Measurements from ENCODE around the gene MUC12.
A peak's percentile ranks its signal among the peaks of the same experiment; 100 is the strongest.
"Not testable (repeated sequence)": the region's sequence is repeated elsewhere in the genome, so short reads cannot be mapped to it uniquely, and the experiment has no call there.

MUC12 gene, protein sequence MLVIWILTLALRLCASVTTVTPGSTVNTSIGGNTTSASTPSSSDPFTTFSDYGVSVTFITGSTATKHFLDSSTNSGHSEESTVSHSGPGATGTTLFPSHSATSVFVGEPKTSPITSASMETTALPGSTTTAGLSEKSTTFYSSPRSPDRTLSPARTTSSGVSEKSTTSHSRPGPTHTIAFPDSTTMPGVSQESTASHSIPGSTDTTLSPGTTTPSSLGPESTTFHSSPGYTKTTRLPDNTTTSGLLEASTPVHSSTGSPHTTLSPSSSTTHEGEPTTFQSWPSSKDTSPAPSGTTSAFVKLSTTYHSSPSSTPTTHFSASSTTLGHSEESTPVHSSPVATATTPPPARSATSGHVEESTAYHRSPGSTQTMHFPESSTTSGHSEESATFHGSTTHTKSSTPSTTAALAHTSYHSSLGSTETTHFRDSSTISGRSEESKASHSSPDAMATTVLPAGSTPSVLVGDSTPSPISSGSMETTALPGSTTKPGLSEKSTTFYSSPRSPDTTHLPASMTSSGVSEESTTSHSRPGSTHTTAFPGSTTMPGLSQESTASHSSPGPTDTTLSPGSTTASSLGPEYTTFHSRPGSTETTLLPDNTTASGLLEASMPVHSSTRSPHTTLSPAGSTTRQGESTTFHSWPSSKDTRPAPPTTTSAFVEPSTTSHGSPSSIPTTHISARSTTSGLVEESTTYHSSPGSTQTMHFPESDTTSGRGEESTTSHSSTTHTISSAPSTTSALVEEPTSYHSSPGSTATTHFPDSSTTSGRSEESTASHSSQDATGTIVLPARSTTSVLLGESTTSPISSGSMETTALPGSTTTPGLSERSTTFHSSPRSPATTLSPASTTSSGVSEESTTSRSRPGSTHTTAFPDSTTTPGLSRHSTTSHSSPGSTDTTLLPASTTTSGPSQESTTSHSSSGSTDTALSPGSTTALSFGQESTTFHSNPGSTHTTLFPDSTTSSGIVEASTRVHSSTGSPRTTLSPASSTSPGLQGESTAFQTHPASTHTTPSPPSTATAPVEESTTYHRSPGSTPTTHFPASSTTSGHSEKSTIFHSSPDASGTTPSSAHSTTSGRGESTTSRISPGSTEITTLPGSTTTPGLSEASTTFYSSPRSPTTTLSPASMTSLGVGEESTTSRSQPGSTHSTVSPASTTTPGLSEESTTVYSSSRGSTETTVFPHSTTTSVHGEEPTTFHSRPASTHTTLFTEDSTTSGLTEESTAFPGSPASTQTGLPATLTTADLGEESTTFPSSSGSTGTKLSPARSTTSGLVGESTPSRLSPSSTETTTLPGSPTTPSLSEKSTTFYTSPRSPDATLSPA (N-terminal part only)

DNA sequence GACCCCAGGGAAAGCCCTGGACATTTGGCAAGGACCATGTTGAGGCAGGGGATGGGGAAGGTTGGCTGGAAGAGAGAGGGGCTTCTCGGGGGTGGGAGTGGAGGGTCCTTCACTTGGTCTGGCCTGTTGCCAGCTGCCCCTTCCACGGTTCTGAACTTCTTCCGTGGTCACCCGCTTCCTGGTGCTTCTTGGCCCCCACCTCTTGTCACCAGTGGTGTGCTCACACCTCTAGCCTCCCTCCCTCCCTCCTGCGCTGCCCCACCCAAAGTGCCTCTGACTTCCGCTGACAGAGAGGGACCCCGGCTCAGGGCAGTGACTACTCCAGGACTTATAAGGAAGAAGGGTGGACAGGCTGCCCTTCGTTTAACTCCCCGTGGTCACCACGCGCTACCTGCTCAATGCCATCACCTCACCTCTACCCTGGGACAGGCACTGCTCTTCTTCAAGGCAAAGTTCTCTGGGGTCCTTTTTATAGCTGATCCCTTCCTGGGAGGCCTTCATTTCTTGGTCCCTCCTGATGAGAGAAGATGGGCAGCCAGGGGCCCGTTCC is at the start of gene MUC12:
Gene MUC12, plus strand, starts transcription at position 500 of the 550 bp plus-strand sequence. CDS start 58 bp downstream, outside the sequence.
- DNase-seq (ENCODE audit: low read depth): no peak

DNA sequence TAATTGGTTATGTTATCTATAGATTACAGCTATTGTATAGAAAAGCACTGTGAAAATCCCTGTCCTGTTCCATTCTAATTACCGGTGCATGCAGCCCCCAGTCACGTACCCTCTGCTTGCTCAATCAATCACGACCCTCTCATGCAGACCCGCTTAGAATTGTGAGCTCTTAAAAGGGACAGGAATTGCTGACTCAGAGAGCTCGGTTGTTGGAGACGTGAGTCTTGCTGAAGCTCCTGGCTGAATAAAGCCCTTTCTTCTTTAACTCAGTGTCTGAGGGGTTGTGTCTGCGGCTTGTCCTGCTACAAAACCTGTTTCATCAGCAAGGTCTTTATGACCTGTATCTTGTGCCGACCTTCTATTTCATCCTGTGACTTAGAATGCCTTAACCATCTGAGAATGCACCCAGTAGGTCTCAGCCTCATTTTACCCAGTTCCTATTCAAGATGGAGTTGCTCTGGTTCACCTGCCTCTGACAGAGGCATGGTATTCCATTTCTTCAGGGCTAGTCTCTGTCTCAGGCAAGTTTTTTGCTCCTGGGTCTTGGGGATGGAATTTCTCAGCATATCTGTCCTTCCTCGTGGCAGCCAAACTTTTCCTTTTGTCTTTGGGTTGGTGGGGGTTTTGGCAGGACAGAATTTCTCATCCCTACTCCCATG is 49.5 kb upstream of the MUC12 start:
- not testable (repeated sequence) for DNase-seq (ENCODE audit: low read depth)

DNA sequence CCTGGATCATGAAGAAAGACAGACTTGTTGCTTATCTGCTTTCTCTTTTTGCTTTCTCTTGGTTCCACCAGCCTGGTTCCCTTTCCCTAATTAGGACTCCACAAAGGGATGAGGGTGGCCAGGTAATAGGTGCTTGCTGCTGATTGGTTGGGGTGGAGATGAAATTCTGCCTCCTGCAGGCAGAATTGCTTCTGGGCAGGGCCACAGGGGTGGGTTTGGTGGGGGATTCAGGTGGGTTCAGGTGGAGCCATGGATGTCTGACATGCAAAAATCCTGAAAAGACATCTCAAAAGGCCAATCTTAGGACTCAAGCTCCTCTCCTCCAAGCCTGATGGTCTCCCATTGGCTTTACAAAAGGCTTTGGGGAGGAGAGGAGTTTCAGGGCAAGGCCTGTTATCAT is 48.3 kb upstream of the MUC12 start:
- no peak for DNase-seq (ENCODE audit: low read depth)

DNA sequence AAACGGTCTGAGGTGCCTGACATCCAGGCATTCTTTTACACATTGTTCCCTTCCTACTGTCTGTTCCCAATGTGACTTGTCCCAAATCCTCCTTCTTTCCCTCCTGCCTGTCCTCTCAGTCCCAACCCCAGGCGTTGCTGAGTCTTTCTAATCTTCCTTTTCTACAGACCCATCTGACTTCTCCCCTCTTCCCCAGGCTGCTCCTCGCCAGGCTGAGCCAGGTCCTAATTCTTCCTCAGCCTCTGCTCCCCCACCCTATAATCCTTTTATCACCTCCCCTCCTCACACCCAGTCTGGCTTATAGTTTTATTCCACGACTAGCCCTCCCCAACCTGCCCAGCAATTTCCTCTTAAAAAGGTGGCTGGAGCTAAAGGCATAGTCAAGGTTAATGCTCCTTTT is 45.7 kb upstream of the MUC12 start:
- DNase-seq (ENCODE audit: low read depth): not testable (repeated sequence)

DNA sequence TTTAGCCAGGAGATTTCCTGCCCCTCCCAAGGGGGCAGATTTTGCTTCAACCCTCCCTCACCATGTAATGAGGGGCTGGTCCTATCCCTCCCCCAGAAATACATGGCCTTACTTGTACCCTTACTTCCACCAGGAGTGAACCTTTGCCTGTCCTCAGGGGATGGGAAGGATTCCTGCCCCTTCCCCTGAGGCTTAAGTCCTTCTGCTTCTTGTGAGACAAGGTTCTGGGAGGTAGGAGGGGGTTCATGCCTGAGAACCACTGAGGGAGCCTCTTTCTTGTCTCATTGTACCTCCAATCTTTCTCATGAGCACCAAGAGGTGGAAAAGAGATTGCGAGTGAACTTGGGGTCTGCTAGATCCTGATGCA is 39.6 kb upstream of the MUC12 start:
- DNase-seq (ENCODE audit: low read depth): no peak

DNA sequence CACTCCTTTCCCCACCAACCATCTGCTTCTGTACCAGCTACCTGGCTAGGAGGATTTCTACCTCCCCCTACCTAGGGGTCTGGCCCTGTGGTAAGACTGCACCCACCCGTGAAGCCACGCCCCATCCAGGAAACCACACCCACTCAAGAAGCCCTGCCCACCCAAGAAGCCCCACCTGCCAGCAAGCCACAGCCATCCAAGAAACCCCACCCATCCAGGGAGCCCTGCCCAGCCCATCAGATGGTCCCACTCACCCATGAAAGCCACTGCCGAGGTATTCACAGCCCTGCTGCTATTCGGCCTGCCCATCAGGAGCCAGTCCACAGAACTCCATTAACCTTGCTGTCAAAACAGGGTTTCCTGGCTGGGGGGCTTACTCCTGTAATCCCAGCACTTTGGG is 35.6 kb upstream of the MUC12 start:
- no peak for DNase-seq (ENCODE audit: low read depth)

- not testable (repeated sequence) for DNase-seq (ENCODE audit: low read depth)
Measured at GRCh38 chr7:100935381-100935780, 34.0 kb upstream of the MUC12 start.

DNA sequence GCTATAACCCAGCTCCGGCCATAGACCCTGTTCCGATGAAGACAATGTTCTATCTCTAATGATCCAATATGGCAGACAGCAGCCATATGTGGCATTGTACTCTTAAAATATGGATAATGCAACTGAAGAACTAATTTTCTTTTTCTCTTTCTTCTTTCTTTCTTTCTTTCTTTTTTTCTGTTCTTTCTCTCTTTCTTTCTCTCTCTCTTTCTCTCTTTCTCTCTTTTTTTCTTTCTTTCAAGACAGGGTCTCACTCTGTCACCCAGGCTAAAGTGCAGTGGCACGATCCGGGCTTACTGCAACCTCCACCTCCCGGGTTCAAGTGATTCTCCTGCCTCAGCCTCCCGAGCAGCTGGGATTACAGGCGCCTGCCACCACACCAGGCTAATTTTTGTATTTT is 33.2 kb upstream of the MUC12 start:
- not testable (repeated sequence) for DNase-seq (ENCODE audit: low read depth)

DNA sequence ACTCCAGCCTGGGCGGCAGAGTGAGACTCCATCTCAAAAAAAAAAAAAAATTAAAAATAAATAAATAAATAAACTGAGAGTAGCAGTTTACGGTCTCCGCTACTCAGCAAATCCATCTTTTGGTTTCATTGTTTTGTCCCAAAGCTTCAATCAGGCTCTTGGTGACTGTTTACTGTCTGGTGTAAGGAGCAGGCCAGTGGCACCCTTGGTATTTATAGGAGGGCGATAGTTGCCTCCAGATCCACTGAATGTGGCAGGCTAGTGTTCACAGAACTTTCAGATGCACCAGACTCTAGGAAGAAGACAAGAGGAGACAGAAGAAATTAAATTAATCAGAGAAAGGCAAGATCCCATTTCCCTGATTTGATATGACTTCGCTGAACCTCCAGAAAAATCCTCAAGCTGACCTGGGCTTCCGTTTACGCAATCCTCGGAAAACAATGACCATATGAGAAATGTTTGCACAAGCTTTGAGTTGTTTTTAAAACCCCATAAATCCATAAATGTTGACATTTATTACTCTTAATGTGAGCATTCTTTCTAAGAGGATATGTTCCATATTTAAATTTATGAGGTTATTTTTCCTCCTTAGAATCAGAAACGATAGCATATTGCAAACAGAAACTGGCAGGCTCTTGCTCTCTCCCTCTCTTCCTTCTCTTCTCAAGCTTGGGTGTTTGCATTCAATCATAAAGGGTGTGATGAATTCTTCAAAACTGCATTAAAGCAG is 27.2 kb upstream of the MUC12 start:
- DNase-seq (ENCODE audit: low read depth): peak; percentile 62

DNA sequence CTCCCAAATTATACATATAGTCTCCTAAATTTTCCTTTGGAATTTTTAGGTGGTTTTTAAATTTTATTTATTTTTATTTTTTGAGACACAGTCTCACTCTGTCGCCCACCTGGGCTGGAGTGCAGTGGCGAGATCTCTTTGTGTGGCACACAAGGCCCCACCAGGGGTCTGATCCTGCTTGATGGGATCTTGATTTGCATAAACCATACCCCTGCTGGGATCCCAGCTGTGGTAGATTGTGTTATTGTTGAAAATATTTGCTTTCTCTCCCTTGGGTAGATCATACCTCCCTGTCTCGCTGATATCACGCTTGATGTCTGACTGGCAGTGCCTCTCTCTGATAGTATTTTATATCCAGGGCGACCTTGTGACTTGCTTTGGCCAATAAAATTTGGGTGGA is 25.7 kb upstream of the MUC12 start:
- DNase-seq (ENCODE audit: low read depth): no peak

- no peak for DNase-seq (ENCODE audit: low read depth)
Measured at GRCh38 chr7:100944138-100944537, 25.2 kb upstream of the MUC12 start.

DNA sequence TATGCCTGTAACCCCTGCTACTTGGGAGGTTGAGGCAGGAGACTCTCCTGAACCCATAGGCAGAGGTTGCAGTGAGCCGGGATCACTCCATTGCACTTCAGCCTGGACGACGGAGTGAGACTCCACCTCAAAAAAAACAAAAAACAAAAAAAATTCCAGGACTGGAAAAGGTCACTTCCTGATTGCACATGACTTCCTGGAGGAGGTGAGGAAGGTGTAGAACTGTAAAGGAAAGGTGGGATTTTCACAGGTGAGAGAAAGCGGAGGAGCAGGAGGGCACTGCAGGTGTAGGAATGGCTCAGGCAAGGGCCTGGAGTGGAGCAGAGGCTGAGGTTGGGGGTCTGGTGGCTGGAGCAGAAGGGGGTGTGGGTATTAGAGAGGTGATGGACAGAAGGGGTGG is 23.3 kb upstream of the MUC12 start:
- DNase-seq (ENCODE audit: low read depth): no peak

DNA sequence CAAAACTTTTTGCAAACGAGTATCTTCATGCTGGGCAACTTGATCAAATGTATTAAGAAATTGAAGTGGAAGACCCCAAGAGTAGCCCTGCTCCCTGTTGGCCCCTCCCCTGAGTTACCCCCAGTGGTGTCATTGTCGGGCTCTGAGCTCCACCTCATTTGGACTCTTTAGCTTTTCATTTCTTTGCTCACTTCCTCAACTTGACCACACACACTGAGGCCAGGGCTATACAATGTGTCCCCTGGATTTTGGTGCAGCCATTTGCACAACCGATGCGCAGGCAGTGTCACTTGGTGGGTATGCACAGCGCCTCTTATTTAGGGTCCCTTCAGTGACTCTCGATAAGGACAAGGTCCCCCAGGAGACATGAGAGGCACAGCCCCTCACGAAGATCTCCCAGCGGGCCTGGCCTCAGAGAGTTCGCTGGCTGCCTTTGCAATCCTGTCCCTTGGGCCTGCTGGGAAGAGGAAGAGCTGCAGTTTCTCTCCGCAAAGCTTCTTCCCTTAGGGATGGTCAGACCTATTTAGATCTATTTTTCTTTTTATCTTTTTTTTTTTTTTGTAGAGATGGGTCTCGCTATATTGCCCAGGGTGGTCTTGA is 22.5 kb upstream of the MUC12 start:
- no peak for DNase-seq (ENCODE audit: low read depth)

DNA sequence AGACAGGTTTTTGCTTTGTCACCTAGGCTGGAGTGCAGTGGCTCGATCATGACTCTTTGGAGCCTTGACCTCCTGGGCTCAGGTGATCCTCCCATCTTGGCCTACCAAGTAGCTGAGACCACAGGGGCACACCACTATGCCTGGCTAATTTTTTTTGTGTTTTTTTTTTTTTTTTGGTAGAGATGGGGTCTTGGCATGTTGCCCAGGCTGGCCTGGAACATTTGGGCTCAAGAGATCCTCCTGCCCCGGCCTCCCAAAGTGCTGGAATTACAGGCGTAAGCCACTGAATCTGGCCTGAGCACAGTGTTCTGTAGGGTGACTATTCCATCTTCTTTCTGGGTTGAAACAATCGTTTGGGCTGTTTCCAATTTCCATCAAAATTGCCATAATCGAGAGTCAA is 21.6 kb upstream of the MUC12 start:
- DNase-seq (ENCODE audit: low read depth): no peak

- no peak for DNase-seq (ENCODE audit: low read depth)
Measured at GRCh38 chr7:100949227-100949932, 20.0 kb upstream of the MUC12 start, which contains the start of gene MUC3A. MUC3A (plus strand) TSS chr7:100949534; CDS start chr7:100949625, 91 bp downstream.

DNA sequence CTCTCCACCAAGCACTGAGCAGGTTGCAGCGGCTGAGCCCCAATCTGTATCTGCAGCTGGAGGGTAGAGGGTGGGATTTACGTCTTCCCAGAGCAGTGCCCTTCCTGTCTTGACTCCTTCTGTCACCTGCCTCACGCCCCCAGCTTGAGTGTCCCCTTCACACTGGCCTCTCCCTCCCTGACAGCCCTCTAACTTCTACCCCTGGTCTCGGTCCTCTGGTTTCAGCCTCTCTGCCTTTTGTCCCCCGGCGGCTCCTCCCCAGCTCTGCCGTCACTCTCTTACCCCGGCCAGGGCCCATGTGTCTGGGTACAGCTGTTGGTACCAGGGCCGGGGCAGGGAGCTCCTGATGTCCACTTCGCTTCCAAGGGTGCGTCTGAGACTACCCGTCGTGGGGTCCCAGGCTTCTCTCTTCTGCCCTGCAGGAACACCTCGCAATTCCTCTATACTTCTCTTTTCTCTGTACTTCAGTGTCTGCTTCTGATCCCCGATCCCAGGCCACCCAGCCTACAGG is 19.4 kb upstream of the MUC12 start:
- no peak for DNase-seq (ENCODE audit: low read depth)

- DNase-seq (ENCODE audit: low read depth): no peak
Measured at GRCh38 chr7:100951172-100951571, 18.2 kb upstream of the MUC12 start.

DNA sequence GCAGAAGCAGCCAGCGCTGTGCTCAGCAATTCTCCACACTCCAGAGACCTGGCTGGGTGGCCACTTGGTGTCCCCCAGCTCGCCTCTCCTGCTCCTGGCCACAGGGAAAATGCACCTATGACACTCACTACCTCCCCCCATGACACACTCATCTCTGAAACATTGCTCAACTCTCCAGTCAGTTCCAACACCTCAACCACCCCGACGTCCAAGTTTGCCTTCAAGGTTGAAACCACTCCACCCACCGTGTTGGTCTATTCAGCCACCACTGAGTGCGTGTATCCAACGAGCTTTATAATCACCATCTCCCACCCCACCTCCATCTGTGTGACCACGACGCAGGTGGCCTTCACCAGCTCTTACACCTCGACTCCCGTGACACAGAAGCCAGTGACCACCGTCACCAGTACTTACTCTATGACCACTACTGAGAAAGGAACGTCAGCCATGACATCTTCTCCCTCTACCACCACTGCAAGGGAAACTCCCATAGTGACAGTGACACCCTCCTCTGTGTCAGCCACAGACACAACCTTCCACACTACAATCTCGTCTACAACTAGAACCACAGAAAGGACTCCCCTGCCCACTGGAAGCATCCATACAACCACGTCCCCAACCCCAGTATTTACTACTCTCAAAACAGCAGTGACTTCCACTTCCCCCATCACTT is 17.3 kb upstream of the MUC12 start:
- no peak for DNase-seq (ENCODE audit: low read depth)

DNA sequence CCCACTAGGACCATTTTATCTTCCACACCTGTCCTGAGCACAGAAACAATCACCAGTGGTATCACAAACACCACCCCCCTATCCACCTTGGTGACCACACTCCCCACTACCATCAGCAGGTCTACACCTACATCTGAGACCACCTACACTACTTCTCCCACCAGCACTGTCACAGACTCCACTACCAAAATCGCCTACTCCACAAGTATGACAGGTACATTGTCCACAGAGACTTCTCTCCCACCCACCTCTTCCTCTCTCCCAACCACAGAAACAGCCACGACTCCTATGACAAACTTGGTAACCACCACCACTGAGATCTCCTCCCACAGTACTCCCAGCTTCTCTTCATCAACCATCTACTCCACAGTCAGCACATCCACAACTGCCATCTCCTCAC is 16.7 kb upstream of the MUC12 start:
- DNase-seq (ENCODE audit: low read depth): no peak

Data from amniotic epithelial cell (primary cell).